Vagina (tissue), 2 donors: ENCODE results near the gene EIF2B4.

Experiments used
- POLR2A ChIP-seq, 2 donors: fragments of 450-650 bp; IDR thresholded peaks; one replicate each; pipeline ENCODE4 v1.6.1; 2017; ENCODE audit warnings: antibody characterized with exemption in 2 of 2, mild to moderate bottlenecking in 2 of 2, moderate library complexity in 2 of 2
- TF ChIP-seq, protein P1 (sequence below), 3 experiments: fragments of 450-650 bp in 2 of 3; fragments of 200-600 bp in 1 of 3; sonication (generic) in 1 of 3; IDR thresholded peaks; one replicate each; pipeline ENCODE4 v1.5.1; 2017 to 2019; ENCODE audit warnings: antibody characterized with exemption in 3 of 3, mild to moderate bottlenecking in 2 of 3, moderate library complexity in 2 of 3

DNA sequence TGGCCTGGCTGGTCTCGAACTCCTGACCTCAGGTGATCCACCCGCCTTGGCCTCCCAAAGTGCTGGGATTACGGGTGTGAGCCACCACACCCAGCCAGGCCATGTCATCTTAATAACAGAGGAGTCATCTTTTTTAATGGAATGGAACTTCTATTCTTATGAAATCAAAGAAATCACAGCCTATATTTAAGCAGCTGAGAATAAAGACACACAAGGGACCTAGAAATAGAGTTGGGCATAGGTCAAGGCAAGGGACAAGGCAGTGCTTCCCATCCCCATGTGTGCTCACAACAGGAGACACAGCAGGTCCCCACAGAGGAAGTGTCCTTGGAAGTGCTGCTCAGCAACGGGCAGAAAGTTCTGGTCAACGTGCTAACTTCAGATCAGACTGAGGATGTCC lies 3.4 kb upstream of the EIF2B4 start:
- TF ChIP-seq, protein P1, sequence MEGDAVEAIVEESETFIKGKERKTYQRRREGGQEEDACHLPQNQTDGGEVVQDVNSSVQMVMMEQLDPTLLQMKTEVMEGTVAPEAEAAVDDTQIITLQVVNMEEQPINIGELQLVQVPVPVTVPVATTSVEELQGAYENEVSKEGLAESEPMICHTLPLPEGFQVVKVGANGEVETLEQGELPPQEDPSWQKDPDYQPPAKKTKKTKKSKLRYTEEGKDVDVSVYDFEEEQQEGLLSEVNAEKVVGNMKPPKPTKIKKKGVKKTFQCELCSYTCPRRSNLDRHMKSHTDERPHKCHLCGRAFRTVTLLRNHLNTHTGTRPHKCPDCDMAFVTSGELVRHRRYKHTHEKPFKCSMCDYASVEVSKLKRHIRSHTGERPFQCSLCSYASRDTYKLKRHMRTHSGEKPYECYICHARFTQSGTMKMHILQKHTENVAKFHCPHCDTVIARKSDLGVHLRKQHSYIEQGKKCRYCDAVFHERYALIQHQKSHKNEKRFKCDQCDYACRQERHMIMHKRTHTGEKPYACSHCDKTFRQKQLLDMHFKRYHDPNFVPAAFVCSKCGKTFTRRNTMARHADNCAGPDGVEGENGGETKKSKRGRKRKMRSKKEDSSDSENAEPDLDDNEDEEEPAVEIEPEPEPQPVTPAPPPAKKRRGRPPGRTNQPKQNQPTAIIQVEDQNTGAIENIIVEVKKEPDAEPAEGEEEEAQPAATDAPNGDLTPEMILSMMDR (IDR thresholded peaks at IDR 0.05), result no peak
- no peak for TF ChIP-seq POLR2A (IDR thresholded peaks at IDR 0.05)
